ENCODE measurements around the gene HERPUD2.

GRCh38 chr7:35584990-35585389, 109.9 kb downstream of the HERPUD2 start:
- TF ChIP-seq POLR2A (IDR thresholded peaks at IDR 0.05) (no peak), CTCF (IDR thresholded peaks at IDR 0.05) (no peak)

Data from Peyer's patch (tissue), 4 donors.